ENCODE data around the gene UTP20.

GRCh38 chr12:101414533-101415119, 134.7 kb downstream of the UTP20 start:
- TF ChIP-seq POLR2A (IDR thresholded peaks at IDR 0.05; ENCODE audit: low read depth, low read length) (no peak), EZH2 (IDR thresholded peaks at IDR 0.05; ENCODE audit: borderline replicate concordance, low read depth, low read length, severe bottlenecking) (no peak), CTCF (IDR thresholded peaks at IDR 0.05; ENCODE audit: extremely low read depth in 1 of 2, insufficient read depth in 1 of 2, low read depth in 1 of 2, low read length in 2 of 2) (peak; percentile 30 to 39), POLR2AphosphoS5 (IDR thresholded peaks at IDR 0.05; ENCODE audit: insufficient read depth, low read depth, low read length) (no peak)

Measured in endothelial cell of umbilical vein (primary cell).